AG04449 (cell line): ENCODE measurements around the gene ALCAM.

Source experiments
- CTCF ChIA-PET: fragments of 350-600 bp; formaldehyde crosslinking; extraction: SDS; loops from one replicate; lab custom pipeline; 2021; ENCODE audit warnings: antibody characterized with exemption; lab: Yijun Ruan, JAX
- POLR2A ChIA-PET: fragments of 400-600, 350-600 bp; formaldehyde crosslinking; extraction: SDS; loops from one replicate; lab custom pipeline; 2020; ENCODE audit warnings: antibody characterized with exemption, inconsistent platforms; lab: Yijun Ruan, JAX
- DNase-seq: peaks from one replicate; pipeline ENCODE4 v3.0.0-alpha.2; 2010; ENCODE audit warnings: low read depth, low spot score
- H3K4me3 ChIP-seq: 2 replicates; pipeline ENCODE4 v1.5.1; 2011; ENCODE audit warnings: low read depth, mild to moderate bottlenecking, control low read depth, low read length
- TF ChIP-seq, protein P1 (sequence below): IDR thresholded peaks from one replicate; pipeline ENCODE4 v1.5.1; 2011; ENCODE audit warnings: mild to moderate bottlenecking, moderate library complexity, low read length, control low read depth, inconsistent platforms; ENCODE audit not compliant: insufficient read depth; ENCODE audit errors: missing control alignments

The ALCAM gene

GRCh38 chr3:105347625-105348302 lies 18.9 kb upstream of the ALCAM start:
- CTCF ChIA-PET: no interaction called here
- H3K4me3 ChIP-seq: no peak overlapping the region
- DNase-seq: no peak
- TF ChIP-seq, protein P1, sequence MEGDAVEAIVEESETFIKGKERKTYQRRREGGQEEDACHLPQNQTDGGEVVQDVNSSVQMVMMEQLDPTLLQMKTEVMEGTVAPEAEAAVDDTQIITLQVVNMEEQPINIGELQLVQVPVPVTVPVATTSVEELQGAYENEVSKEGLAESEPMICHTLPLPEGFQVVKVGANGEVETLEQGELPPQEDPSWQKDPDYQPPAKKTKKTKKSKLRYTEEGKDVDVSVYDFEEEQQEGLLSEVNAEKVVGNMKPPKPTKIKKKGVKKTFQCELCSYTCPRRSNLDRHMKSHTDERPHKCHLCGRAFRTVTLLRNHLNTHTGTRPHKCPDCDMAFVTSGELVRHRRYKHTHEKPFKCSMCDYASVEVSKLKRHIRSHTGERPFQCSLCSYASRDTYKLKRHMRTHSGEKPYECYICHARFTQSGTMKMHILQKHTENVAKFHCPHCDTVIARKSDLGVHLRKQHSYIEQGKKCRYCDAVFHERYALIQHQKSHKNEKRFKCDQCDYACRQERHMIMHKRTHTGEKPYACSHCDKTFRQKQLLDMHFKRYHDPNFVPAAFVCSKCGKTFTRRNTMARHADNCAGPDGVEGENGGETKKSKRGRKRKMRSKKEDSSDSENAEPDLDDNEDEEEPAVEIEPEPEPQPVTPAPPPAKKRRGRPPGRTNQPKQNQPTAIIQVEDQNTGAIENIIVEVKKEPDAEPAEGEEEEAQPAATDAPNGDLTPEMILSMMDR: no peak
- POLR2A ChIA-PET: no interaction called here

GRCh38 chr3:105348307-105348706 lies 18.4 kb upstream of the ALCAM start:
- H3K4me3 ChIP-seq: no peak overlapping the region
- CTCF ChIA-PET: no interaction called here
- DNase-seq: no peak
- TF ChIP-seq, protein P1: no peak
- POLR2A ChIA-PET: no interaction called here

DNA sequence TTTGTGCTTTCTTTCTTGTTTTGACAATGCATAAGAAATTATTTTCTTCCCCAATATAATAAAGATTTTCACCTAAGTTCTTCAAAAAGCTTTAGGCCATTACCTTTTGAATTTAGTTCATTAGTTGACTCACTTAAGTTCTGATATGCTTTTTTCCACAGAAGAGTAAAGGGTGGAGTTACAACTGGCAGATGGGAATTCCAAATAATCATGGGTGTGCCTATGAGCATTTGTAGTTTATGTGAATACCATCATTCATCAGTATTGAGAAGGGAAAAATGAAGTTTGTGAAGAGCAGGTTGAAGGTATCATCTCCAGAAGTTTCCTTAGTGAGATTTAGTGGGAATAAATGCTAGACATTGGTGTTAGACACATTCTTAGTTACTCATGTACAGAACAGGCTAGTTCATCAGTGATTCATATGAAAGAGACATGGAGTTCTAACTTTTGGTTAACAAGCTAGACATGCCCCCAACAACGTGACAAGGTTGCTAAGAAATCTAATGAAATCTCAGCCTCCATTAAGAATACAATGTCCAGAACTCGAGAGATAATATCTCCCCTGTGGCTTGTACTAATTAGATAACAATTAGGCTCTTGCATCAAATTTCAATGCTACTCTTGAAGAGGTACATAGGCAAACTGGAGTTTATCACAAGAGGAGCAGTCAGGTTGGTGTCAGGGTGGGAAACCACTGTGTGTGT lies 16.9 kb upstream of the ALCAM start:
- CTCF ChIA-PET: interaction anchor here (0.6 kb wide), 1 partner anchor 744 kb away, joined by 3 read pairs; no protein-coding TSS in a partner anchor
- DNase-seq: no peak
- POLR2A ChIA-PET: no interaction called here
- no peak overlapping the region for H3K4me3 ChIP-seq
- TF ChIP-seq, protein P1: no peak

- ChIA-PET CTCF (no interaction called here), POLR2A (no interaction called here)
- no peak overlapping the region for H3K4me3 ChIP-seq
- no peak for DNase-seq
- TF ChIP-seq, protein P1: no peak
Measured at GRCh38 chr3:105351821-105352220, 14.9 kb upstream of the ALCAM start.

DNA sequence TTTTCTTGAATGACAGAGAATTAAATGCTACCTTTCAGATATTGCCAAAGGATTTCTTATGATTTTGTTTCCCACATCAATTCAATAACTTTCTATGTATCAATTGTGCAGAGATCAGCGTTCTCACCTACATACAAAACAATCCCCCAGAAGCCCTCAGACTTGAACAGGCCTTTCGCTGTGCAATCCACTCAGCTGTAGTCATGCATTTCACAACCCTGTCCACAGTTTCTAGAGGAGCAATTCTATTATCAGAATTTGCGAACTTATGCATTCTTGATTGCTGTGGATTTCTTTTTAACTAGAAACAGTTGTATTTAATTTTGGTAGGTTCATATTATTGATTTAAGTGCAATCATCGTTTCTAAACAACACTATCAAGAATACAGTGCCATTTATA lies 13.7 kb upstream of the ALCAM start:
- DNase-seq: no peak
- no peak overlapping the region for H3K4me3 ChIP-seq
- TF ChIP-seq, protein P1: no peak
- CTCF ChIA-PET: interaction anchor here (1.1 kb wide), 1 partner anchor 14 kb away, joined by 3 read pairs; the partner anchor contains the start of gene ALCAM
- POLR2A ChIA-PET: no interaction called here

DNA sequence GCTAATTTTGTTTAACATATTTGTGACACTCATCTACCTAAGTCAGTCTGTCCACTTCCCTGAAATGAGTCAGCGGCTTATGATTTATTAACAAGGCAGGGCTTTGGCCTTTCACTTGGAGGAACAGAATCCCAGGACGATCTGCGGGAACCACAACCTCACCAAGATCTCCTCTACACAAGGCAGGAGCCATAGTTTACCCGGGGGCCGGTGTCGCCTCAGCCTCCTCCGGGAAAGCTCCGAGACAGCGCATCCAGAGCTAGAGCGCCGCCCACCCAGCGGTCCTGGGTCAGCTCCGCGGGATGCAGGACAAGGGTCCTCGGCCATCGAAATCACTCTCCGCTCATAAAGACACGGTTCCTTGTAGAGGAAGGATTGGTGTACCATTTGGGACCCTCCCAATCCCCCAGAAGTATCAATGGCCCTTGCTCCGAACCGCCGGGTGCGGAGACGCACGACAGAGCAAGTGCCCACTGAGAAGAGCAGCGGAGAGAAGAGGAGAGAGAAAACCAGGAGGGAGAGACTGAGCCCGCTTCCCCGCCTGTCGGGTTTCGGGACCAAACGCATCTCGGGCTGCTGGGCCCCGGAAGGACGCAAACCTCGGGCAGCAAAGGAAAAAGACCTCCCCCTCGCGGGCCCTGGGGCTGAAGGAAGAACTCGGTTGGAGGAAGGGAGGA lies 13.1 kb upstream of the ALCAM start:
- no peak for DNase-seq
- ChIA-PET POLR2A (interaction anchor here (1.4 kb wide), 1 partner anchor 79 kb away, joined by 5 read pairs; no protein-coding TSS in a partner anchor), CTCF (interaction anchor here (1.1 kb wide), 2 partner anchors 9 to 13 kb away, joined by 3 read pairs; partner anchors contain the start of gene ALCAM)
- H3K4me3 ChIP-seq: peak overlapping the region; percentile 41
- TF ChIP-seq, protein P1: no peak
